Activated CD8-positive, alpha-beta memory T cell treated with anti-CD3 and anti-CD28 coated beads, Interleukin-2, amount 50 U/mL, for 1 hour (primary cell): Measurements from ENCODE around the gene KCTD19.
"Not testable (repeated sequence)": the region's sequence is repeated elsewhere in the genome, so short reads cannot be mapped to it uniquely, and the experiment has no call there.

ENCODE experiments used
- DNase-seq: peaks from one replicate; pipeline ENCODE4 v3.0.0-alpha.2; 2020; ENCODE audit errors: extremely low read depth

Gene KCTD19

DNA sequence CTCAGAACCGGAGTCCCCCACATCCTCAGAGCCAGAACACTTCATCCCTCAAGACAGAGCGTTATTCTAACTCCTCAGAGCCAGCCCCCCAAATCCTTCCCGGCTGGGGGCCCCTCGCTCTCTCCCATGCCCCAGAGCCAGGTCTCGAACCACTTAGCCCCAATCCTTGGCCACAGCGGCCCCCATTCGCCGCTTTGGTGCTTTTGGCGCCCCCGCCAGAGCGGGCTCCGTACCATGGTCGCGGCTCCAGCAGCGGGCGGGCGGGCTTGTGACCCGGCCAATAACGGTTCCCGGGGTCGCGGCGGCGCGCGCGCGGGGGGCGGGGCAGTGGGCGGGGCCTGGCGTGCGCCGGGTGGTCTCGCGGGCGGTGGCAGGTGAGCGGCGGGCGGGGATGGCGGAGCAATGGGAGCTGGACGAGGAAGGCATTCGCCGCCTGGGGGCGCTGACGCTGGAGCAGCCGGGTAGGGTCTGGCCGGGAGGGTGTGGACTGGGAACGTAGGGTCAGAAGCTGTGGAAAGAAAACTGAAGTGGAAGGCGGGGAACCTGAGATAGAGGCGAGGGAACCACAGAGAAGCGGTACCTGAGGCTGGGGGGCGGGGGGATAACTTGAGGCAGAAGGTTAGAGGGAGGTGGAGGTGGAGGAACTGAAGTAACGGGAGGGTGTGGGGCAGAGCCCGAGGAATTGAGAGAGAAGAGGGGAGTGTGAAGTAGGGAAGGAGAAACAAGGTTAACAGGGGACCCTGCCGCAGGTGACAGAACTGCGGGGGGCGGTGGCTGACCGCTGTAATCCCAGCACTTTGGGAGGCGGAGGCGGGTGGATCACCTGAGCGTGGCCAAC, at the start of gene KCTD19, which contains the start of gene LRRC36:
TSS of gene KCTD19 (minus strand) at position 270 of the 838 bp plus-strand sequence. CDS start at position 236, 34 bp downstream.
TSS of gene LRRC36 (plus strand) at position 344 of the 838 bp plus-strand sequence. CDS start at position 392, 48 bp downstream.
- peak; percentile 23 for DNase-seq

DNA sequence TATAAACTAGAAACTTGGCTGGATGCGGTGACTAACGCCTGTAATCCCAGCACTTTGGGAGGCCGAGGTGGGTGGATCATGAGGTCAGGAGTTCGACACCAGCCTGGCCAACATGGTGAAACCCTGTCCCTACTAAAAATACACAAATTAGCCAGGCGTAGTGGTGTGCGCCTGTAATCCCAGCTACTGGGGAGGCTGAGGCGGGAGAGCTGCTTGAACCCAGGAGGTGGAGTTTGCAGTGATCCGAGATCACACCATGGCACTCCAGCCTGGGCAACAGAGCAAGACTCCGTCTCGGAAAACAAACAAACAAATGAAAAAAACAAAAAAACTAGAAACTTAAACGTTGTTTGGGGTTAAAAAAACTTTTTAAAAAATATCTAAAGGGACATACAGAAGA, 49.5 kb upstream of the KCTD19 start:
- not testable (repeated sequence) for DNase-seq

DNA sequence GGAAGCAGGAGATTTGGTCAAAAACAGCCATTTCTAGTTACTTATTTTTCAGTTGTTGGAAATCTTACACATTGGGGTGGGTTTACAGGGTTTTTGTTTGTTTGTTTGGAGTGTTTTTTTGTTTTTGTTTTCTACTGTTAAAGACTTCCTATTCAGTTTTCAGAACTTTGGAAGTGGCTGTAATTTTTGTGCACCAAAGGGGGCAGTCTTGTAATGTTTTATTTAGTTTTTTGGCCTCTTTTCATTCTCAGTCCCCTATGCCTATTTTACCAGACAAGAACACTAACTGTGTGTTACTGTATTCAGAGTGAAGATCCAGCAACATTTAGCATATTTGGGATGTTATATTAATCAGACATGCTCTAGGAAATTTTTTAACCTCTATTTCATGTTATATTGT, 46.1 kb upstream of the KCTD19 start:
- DNase-seq: no peak

DNA sequence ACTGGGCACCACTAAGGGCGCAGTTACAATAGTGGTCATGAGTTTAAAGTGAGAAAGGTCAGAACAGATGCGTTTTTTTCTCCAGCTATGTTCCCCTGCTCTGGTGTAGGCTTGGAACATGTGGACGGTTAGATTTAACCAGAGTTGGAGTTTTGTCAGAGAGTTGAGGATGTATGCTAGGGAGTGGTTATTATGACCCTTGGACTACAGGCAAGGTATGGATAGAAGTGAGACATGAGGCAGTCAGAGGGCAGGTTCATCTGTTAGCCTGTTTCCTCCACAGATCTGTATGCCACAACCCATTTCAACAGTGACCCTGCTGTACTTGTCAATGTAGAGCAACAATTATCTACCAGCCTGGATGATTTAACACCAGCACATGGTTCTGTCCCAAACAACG, 44.1 kb upstream of the KCTD19 start:
- no peak for DNase-seq

DNA sequence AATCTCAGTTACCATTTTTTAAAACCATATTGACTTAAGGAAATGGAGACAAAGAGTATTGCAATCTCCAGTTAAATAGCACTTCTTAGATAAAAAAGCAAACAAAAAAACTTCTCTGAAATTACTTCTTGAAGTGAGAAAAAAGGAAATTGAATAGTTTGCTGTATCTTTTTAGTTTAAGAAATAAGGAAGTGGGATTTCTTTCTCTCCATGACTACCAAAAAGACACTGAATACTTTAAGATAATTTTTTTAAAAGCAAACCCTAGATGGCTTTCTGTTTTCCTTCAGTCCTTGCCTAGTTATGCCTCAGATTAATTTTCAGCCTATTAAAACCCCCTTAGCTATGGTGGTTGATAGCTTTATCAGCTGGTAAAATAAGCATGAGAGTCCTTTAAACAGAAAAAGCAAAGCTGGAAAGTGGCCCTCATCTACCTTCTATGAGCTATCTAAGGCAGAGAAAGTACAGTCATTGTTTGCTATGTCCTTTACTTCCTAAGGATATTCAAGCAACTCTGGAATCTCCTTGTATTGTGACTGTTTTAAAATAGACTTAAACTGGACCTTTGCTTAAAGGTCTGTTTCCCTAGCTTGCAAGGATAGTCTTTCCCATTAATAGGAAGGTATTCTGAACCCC, 38.2 kb upstream of the KCTD19 start:
- DNase-seq: no peak

GRCh38 chr16:67361038-67361437, 34.5 kb upstream of the KCTD19 start:
- no peak for DNase-seq

DNA sequence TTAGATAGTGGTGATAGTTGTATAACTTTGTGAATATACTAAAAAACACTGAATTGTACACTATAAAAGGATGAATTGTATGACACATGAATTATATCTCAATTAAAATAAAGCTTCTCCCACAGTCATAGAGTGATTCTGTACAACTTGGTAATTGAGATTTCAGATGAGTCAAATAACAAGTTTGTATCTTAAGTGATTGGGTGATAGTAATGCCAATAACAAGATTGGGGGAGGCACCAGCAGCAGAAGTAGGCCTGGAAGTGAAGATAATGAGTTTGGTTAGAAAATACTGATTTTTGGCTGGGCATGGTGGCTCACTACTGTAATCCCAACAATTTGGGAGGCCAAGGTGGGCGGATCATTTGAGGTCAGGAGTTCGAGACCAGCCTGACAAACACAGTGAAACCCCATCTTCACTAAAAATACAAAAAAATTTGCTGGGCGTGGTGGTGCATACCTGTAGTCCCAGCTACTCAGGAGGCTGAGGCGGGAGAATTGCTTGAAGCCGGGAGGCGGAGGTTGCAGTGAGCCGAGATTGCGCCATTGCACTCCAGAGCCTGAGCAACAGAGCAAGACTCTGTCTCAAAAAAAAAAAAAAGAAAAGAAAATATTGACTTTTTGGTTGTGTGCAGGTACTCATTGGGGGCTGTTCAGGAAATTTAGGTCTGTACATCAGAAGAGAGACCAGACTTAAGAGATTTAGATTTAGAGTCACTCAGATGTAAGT, 33.2 kb upstream of the KCTD19 start:
- not testable (repeated sequence) for DNase-seq

GRCh38 chr16:67357561-67357960, 31.0 kb upstream of the KCTD19 start:
- no peak for DNase-seq

- no peak for DNase-seq
These were observed 29.9 kb upstream of the KCTD19 start for GRCh38 chr16:67356396-67356795.

- DNase-seq: not testable (repeated sequence)
These were observed 25.9 kb upstream of the KCTD19 start for GRCh38 chr16:67352463-67352862.

GRCh38 chr16:67350324-67350723, 23.8 kb upstream of the KCTD19 start:
- DNase-seq: no peak

DNA sequence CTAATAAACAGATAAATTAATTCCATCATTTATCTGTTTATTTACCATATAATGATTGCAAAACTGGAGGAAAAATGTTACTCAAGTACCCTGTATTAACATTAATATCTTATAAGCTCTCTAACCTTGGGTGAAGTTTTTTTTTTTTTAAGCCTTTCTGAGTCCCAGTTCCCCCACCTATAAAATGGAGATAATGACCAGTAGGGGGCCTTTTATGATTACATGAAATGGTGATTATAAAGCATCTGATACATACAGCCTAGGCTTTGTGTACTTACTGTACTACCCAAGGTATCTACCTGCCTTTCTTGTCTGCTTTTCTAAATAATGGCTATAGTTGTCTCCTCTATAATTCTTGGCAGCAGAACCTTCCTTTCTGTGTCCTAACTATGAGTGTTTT, 22.6 kb upstream of the KCTD19 start:
- no peak for DNase-seq

- DNase-seq: no peak
These were observed 19.8 kb upstream of the KCTD19 start for GRCh38 chr16:67346341-67346740.

- DNase-seq: no peak
These were observed 18.9 kb upstream of the KCTD19 start for GRCh38 chr16:67345401-67345800.

GRCh38 chr16:67342616-67343015, 16.1 kb upstream of the KCTD19 start:
- DNase-seq: no peak

DNA sequence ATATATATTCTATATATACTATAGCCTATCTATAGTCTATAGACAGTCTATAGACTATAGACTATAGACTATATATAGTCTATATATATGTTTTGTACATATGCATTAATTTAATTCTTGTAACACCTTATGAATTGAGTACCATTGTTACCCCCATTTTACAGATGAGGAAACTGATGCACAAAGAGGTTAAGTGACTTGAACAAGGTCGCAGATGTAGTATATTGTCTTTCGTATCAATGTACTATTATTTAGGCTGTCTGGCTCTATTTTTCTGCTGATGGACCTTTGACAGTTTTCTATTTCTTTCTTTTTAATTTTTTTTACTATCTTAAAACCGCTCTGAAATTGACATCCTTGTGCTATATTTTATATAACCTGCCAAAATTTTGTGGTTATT, 14.7 kb upstream of the KCTD19 start:
- DNase-seq: no peak

DNA sequence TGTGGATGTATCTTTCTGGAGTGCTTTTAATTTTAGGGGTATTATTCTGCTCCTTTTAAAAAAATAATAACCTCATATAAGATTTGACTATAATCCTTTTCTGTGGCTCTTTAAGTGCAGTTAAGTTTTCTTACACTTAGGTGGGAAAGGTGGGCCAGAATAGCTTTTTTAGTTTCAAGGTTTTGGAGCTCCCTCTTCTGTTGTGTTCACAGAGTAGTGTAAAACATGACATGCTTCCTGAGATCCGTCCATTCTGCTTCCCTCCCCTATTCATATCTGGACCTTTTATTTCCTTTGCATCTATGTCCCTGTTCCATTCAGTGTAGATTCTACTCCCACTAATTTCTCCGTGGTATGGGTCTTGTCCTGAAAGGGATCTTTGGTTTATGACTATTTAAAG, 12.9 kb upstream of the KCTD19 start:
- DNase-seq: no peak

DNA sequence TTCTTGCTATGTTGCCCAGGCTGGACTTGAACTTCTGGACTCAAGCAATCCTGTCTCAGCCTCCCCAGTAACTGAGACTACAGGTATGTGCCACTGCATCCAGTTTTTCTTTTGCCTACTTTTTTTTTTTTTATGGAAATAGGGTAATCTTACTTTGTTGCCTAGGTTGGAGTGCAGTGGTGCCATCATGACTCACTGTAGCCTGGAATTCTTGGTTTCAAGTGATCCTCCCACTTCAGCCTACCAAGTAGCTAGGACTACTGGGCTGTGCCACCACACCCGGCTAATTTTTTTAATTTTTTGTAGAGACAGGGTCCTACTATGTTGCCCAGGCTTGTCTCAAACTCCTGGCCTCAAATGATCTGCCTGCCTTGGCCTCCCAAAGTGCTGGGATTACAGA, 10.1 kb upstream of the KCTD19 start:
- no peak for DNase-seq

- no peak for DNase-seq
These were observed 9.6 kb upstream of the KCTD19 start for GRCh38 chr16:67336116-67336515.

DNA sequence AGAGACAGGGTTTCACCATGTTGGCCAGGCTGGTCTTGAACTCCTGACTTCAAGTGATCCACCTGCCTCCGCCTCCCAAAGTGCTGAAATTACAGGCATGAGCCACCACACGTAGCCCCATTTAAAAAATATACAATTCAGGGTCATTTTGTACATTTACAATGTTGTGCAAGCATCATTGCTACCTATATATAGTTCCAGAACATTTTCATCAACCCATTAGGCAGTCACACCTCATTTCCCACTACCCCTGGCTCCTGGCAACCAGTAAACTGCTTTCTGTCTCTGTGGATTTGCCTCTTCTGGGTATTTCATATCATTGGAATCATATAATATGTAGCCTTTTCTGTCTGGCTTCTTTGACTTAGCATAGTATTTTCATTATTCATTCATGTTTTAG, 6.8 kb upstream of the KCTD19 start:
- DNase-seq: no peak

- DNase-seq: no peak
These were observed 3.4 kb upstream of the KCTD19 start for GRCh38 chr16:67329901-67330300.

GRCh38 chr16:67327743-67328142, 1.2 kb upstream of the KCTD19 start:
- DNase-seq: no peak

GRCh38 chr16:67326115-67326471, 448 bp downstream of the KCTD19 start:
- no peak for DNase-seq
